ENCODE data around the gene ARHGAP28.

Gene ARHGAP28

DNA sequence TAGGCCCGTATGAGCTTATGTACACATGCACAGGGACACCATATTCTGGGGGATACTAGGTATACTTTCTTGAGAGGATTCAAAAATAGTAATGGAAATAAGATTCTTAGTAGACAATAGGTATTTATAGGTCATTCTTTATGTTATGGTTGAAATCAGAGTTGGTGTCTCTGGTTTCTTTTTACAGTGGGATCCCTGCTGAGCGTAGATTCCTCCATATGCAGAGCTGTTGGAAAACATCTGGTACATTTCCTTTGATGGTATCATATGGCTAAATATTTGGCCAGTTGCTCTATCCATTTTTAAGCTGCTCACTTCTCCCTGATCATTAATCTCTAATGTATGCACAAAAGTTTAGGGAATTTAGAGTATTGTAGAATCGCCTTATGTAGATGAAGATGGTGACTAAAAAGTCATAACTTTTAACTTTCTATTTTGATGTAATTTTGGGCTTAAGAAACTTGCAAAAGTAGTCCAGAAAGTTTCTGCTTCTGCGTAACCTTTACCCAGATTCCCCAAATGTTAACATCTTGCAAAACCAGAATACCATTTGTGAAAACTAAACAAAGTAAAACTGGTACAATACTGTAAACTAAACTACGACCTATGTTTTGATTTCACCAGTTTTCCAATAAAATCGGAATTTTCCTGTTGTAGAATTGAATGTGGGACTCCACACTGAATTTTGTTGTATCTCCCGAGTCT is 5.4 kb downstream of the ARHGAP28 start:
- no peak for DNase-seq

DNA sequence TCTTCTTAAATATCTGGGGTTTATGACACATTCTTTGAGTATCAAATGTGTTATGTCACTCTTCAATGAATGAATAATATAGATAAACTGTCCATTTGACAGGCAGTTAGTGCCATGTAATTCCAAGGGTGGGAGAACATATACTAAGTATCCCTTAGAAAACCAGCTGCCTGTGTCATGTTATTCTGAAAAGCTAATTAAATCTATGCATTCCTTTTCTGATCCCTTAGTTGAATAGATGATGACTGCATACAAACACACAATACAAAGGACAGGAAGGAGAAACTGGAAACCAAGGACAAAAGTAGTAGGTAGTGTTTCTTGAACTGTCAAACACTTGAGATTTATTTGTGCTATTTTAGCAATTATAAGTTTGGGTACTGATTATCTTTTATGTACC is 8.3 kb downstream of the ARHGAP28 start:
- DNase-seq, result no peak

DNA sequence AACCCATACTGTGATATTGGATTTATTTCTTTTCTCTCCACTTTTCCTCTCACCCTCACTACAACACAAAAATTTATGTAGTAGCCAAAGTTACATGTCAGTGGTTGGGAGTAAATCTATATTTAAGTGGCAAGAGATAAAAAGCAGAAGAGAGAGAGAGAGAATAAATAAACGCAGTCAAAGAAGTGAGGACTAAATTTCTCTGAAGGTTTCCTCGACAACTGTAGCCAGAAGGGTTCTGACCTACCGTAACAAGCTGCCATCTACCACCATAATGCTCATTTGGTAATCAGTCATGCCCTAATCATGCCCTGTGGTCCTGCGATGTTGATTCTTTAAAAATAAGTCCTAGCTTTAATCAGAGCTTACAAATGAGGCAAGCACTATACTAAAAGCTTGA is 9.1 kb downstream of the ARHGAP28 start:
- no peak for DNase-seq

DNA sequence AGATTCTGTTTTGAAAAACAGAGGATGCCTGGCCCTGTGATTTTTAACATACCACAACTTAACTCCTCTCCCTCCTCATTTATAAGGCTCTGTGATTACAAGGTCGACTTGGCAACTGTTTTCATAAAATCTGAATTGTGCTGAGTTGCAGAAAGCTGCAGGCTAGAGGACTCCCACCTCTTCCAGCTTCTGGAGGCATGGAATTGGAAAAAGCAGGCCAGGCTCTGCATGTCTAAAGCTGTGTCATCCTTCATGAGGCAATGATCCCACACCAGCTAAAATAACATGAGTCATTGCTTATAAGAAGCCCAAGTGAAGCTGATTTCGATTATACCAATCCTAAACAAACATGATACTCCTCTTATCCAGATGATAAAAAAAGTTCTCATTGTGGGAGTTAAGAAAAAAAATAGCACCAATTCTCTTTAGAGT is 11.7 kb downstream of the ARHGAP28 start:
- no peak for DNase-seq

DNA sequence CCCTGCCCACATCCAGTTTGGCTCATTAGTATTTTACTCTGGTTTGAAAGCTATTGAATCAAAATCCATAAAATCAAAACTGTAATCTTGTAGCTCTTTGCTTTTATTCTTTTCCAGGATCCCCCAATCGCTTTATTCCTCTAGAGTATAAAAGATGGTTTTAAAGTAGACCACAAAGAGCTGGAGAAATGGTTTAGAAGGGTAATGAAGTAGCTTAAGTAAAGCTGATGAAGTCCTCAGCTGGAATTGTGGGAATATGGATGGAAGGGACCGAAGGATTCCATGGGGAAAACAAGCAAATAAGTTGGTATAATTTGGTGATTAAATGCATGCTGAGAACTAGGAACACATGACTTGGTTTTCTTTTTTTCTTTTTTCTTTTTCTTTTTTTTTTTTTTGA is 12.3 kb downstream of the ARHGAP28 start:
- no peak for DNase-seq

DNA sequence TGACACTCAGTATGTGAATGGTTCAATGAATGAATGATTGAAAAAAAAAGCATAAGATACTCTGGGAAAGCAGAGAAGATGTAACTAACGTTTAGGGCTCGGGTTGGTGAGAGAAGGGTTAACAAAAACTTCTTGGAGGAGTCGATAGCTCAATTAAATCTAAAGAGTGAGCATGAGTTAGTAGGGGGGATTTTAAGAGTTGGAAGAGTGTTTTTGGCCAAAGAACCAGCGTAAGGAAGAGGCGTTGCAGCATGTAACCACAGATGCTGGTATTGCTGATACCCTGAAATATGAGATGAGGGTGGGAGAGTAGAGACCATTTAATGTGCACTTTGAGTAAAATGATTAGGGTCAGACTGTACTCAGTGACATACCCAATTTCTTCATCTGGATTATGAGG is 14.5 kb downstream of the ARHGAP28 start:
- no peak for DNase-seq

DNA sequence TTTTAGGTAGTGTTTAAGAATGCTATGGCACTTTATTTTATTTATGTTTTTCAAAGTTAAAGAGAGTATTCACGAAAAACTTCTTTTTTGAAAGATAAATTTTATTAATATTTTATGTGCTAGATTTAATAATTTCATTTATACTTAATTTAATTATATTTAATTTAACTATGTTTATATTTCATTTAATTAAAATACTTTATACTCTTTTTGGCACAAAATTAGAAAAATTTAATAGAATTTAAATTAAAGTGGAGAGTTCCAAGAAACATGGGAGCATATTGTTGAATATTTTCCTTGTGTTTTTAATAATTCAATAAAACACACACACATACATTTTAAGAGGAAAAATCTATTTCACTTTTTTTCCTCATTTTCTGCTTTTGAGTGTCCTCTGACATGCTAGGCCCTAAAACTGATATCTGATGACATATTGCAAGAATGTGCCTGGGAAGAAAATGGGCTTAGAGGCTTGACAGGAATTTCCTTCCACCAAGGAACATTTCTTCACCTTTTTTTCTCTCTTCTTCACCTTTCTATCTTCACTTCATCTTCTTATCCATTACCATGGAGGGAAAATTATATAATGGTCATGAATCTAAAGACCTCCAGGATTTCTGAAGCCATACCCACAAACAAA is 15.4 kb downstream of the ARHGAP28 start:
- DNase-seq, result no peak

DNA sequence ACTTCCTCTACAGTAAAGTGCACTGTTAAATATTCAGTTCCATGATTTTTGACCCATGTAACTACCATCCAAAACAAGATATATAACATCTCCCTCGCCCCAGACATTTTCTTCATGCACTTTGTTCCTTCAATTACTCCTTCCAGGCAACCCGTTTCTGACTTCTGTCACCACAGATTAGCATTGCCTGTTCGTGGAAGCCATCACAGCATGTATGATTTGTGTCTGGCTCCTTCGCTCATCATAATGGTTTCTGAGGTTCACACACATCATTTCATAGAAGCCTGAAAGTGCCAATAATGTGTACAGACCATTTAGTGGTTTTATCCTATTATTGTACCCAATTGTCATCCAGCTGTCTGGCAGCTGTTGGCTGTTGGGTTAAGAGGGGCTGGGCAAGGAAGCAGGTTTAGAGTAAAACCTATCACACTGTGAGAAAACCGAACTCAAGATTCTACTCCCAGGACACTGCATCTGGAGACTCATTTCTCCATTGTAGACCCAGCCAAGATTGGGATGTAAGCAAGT is 16.1 kb downstream of the ARHGAP28 start:
- DNase-seq, result no peak

DNA sequence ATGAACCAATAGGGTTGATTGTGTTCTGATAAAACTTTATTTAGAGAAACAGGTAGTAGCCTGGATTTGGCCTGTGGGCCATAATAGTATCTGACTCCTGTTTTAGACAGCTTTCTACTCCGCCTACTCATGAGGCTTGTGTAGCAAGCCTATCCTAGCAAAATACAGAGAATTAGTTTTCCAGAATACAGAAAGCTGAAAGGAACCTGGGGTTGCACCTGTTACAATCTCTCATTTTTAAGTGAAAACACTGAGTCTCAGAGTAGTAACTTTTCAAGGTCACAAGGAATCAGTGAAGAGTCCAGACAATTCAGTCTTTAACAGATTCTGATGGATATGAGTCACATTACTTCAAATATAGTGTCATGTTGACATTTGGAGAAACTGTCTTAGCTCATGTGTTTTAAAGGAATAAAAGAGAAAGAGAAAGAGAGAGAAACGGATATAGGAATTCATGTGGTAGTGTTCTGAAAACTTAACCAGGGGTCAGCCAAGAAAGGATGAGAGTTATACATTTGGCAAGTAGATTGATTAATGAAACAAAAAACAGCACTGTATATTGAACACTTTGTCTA is 17.0 kb downstream of the ARHGAP28 start:
- no peak for DNase-seq

DNA sequence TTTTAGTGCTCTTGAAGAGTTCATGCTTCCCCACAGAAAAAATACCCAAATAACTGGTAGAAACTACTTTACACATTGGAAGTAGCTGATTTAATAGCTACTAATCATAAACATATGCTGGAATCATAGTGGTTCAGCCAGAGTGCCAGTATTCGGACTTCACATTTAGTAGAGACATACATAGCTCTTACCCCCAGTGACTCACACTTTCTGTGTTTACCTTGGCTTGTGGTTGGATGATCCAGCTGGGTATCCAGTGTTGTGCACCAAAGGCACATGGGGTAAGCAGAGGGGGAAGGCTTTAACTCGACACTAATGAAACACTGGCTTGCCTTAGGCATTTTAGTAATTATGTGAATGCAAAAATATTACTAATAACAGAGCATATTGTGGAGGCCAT is 18.1 kb downstream of the ARHGAP28 start:
- no peak for DNase-seq

DNA sequence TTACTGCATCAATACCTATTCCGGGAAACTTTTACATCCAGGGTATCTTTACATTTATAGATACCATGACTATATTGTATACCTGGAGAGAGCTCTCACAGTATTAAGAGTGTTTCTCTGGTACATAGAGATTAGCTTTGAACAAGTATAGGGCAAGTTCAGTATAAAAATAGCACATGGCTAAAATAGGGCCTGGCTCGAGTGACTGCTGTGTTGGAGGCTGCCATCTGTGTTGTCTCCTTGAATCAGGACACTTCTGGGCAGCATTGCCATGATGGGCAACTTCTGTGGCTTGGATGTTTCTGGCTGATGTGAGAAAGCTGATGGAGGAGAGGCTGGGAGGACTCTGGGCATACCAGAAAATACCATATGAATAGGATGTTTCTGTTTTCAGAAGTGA is 18.7 kb downstream of the ARHGAP28 start:
- no peak for DNase-seq

DNA sequence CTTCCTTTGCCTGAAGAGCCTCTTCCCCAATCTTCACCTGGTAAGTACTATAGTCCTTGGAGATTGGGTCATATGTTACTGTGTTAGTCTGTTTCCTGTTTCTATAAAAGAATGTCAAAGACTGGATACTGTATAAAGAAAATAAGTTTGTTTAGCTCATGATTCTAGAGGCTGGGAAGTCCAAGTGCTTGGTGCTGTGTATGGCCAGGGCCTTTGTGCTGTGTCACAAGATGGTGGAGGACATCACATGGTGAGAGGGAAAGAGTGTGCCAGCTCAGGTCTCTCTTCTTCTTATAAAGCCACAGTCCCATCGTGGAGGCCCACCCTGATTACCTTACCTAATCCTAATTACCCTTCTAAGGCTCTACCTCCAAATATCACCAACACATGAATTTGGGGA is 20.9 kb downstream of the ARHGAP28 start:
- DNase-seq, result no peak

DNA sequence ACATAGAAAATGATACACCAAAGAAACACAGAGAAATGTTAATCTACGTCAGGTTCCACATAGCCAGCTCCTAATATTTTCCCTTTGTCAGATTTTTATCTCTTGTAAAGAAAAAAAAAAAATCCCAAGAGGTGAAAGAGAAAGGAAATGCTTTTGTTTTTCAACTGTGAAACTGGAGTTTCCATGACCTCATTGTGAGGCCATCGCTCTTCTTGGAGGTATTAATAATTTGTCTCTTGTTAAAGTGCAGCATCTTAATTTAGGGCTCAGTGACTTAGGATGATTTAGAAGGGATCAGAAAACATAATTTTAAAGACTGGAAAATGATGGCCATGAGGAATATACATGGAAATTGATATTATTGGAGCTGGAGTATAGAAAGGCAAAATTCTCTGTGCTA is 21.7 kb downstream of the ARHGAP28 start:
- DNase-seq, result no peak

DNA sequence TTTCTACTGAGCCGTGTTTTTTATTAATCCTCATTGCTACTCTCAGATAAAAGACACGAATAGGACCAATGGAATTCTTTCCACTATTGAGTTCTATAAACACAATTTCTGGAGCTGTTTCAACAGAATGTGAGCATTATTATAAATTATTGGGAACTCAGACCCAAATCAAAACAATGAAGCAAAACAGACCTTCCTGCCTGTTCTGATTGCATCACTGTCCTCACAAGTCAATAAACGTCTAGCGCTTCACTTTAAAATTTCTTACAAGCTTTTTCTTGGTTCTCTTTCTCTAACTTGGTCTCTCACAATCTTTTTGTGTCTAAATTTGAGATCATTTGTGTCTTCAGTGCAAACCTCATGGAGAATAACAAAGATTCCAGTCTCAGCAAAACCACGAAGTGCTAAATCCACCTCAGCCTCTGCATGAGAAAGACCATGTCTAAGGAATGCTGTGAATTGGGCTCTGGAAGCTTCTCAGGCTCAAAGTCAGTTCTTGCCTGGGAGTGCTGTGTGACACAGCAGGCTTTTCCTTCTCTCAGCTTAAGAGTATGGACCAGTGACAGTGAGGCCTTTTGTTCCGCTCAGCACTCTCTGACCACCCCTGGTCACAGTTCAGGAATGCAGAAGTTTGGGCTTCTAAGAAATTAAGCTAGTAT is 22.8 kb downstream of the ARHGAP28 start:
- DNase-seq, result no peak

DNA sequence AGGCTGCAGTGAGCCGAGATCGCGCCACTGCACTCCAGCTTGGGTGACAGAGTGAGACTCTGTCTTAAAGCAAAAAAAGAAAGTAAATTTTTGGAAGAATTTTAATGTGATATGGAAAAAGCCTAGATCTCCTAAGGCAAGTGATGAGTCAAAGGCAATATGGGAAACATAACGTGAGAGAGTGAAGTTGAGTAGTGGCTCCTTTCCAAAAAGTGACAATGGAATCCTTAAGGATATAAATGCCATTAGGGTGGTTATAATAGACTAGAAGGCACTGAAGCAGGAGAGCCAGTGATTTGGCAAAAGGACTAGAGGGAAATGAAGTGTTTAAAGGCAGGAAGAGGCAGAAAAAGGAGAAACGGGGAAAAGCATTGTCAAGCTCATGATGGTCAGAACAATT is 25.6 kb downstream of the ARHGAP28 start:
- DNase-seq, result no peak

DNA sequence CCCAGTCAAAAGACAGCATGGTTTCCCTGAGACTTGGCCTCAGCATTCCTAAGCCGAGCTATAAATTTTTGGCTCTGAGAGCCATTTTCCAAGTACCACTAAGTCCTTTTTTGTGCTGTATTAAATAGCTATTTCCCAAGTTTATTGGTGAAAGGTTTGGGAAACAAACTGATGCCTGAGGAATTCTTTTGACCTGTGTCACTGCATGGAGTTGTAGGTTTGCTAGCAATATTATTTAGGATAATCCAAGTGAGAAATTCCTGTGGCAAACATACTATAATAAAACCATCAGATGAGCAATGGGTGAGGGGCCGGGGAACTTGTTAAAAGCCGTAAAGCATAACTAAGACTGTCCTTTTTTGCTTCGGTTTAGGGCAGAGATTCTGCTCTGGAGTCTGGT is 28.4 kb downstream of the ARHGAP28 start:
- DNase-seq, result no peak

DNA sequence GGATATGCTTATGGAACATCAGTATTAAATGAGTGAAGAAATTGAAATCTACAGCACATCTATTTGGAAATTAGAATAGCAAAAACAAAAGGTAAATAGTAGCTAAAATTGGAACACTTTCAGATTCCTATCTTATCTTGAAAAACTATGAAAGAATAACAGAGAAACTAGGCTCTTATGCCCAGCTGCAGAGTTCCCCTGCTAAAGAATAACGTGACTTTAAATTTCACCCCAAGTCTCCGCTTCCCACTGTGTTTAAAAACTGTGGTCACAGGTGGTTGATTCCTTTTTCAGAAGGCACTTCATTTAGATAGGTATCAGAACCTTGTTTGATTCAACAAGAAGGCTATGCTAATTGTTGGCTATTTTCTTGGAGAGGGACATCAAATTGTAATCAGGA is 30.1 kb downstream of the ARHGAP28 start:
- DNase-seq, result no peak

DNA sequence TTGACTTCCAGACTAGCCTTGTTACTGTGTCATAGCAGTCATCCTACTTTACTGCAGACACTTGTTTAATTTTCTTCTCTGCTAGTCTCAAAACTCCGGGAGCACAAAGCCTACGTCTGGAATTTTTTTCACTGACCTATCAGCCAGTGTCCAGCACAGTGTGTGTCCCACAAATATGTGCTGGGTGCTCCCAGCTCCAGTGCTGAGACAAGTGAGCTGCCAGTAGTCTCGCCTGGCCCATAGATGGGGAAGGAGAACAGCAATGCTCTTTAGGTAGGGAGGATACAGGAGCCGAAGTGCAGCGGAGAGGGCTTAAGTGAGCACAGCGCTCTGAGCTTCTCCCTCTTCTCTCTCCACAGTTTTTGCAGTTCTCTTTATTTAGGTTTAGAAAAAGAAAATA is 34.0 kb downstream of the ARHGAP28 start:
- DNase-seq, result no peak

DNA sequence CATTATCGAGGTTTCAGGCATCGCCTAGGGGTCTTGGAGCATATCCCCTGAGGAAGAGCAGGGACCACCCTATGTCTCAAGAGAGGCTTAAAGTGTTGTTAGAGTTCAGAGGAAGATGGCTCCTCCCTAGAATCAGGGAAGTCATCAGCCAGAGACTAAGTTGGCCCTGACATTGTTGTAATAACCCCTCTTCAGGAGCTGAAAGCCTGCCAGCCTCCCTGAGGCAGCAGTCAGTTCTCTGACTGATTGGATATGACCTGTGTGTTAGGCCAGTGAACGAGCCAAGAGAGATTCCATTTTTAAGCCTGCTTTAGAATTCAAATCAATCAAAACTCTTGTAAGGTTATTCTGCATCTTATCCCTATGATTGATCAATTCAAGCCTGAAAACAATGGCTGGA is 34.9 kb downstream of the ARHGAP28 start:
- no peak for DNase-seq

DNA sequence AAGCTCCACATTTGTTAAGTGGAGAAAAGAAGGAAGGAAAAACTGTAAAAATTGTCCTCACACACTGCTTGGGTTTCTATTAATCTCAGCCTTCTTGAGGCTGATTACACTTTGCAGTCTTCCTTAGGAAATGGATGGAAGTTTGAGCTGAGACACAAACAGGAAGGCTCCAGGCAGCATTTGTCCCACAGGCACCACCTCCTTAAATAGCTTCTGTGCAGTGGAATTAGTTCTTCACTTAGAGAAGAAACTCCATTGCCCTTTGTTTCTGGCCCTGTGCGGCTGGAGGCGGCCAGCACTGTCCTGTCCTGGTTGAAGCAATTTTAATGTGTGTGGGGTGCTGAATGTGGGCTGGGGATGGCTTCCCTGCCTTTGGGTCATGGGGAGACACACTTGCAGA is 44.3 kb downstream of the ARHGAP28 start:
- DNase-seq, result no peak

DNA sequence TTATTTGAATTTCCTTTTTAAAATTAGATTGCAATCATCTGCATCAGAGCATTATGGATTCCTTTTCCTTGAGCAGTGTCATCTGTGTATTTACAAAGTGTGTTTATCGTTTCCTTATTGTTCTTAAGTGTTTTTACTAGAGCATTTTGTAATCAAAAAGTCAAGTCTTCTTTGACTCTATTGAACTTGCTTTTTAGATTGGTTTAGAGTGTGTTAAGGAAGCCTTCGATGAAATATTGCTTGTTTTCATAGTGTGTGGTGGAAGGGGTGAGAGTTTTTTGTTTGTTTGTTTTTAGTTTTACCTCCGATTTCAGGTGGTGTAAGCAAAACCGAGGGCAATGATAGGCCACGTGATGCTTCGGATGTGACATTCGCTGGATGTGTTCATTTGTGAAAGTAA is 45.7 kb downstream of the ARHGAP28 start:
- DNase-seq, result no peak

DNA sequence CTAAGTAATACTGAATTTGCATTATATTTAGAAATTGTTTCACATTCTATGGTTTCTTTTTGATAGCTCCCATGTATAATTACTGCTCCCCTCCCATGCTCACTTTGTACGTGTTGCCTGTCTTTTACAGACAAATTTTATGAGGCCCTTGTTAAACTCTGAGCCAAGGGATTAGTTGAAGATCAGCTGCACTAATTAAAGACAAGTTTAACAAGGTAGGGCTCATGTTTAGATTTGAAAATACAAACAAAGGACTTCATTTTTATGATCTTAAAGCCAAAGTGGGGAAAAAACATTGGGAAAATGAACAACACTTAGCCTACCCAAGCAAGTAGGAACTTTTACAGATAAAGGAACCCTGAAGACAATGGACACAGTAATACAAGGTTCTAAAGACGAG is 46.2 kb downstream of the ARHGAP28 start:
- no peak for DNase-seq

DNA sequence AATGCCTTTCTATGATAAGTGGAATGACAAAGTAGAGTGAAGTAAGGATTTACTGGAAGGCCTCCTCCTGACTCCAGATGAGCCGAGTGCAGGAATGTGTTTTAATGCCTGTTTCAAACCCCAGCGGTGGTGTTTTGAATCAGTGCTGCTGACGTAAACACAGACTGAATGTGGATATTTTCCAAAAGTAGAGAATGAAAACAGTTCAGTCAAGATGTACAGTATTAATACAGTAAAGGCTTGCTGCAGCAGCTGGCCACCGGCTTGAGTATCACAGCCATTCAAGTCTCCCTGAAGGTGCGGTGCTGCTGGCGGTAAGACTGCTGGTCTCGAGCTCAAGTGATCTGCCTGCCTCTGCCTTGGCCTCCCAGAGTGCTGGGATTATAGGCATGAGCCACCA is 46.7 kb downstream of the ARHGAP28 start:
- no peak for DNase-seq

DNA sequence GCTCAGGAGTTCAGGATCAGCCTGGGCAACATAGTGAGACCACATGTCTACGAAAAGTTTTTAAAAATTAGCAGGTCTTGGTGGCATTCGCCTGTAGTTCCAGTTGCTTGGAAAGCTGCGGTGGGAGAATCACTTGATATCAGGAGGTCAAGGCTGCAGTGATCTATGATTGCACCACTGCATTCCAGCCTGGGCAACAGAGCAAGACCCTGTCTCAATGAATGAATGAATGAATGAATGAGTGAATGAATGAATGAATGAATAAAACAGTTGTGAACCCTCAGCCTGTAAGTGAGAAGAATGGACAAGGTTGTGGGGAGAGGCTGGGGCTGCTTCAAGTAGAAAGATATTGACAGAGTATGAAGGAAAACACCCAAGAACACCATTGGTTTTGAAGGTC is 48.0 kb downstream of the ARHGAP28 start:
- DNase-seq, result no peak
